GM08714 (cell line): ENCODE measurements around the gene LBX1.

ENCODE experiments used
- H3K4me3 ChIP-seq: fragments of 200-500 bp; sonication (Bioruptor generic); 2 replicates; pipeline ENCODE4 v1.5.1; 2014; ENCODE audit warnings: mild to moderate bottlenecking, low read length, inconsistent platforms
- ZNF274 ChIP-seq: IDR thresholded peaks from 2 replicates; pipeline ENCODE4 v1.6.1; 2012; ENCODE audit warnings: mild to moderate bottlenecking, low read depth, low read length

Gene LBX1

GRCh38 chr10:101224060-101224909 is 5.0 kb downstream of the LBX1 start:
- no peak for TF ChIP-seq ZNF274
- no peak overlapping the region for H3K4me3 ChIP-seq

GRCh38 chr10:101223274-101224059 is 5.8 kb downstream of the LBX1 start:
- H3K4me3 ChIP-seq: no peak overlapping the region
- TF ChIP-seq ZNF274: no peak

- H3K4me3 ChIP-seq: no peak overlapping the region; the same call in 1 of the 2 replicates
- TF ChIP-seq ZNF274: no peak
Observed at GRCh38 chr10:101222683-101223273, 6.5 kb downstream of the LBX1 start.

- no peak overlapping the region for H3K4me3 ChIP-seq
- no peak for TF ChIP-seq ZNF274
Observed at GRCh38 chr10:101221963-101222531, 7.2 kb downstream of the LBX1 start.

GRCh38 chr10:101221549-101221948 is 7.7 kb downstream of the LBX1 start:
- TF ChIP-seq ZNF274: no peak

GRCh38 chr10:101219946-101220451 is 9.3 kb downstream of the LBX1 start:
- H3K4me3 ChIP-seq: no peak overlapping the region
- TF ChIP-seq ZNF274: no peak

More at GRCh38 chr10:101221549-101221948, 7.7 kb downstream of the LBX1 start:
- H3K4me3 ChIP-seq: no peak overlapping the region

- no peak for TF ChIP-seq ZNF274
- H3K4me3 ChIP-seq: no peak overlapping the region
Observed at GRCh38 chr10:101219139-101219945, 9.9 kb downstream of the LBX1 start.

GRCh38 chr10:101218351-101219138 is 10.7 kb downstream of the LBX1 start:
- no peak for TF ChIP-seq ZNF274
- no peak overlapping the region for H3K4me3 ChIP-seq

- TF ChIP-seq ZNF274: no peak
- no peak overlapping the region for H3K4me3 ChIP-seq
Observed at GRCh38 chr10:101217450-101218281, 11.6 kb downstream of the LBX1 start.

GRCh38 chr10:101217044-101217425 is 12.2 kb downstream of the LBX1 start:
- no peak overlapping the region for H3K4me3 ChIP-seq
- no peak for TF ChIP-seq ZNF274

GRCh38 chr10:101216207-101217043 is 12.8 kb downstream of the LBX1 start:
- H3K4me3 ChIP-seq: no peak overlapping the region
- no peak for TF ChIP-seq ZNF274
